ENCODE measurements around the gene TAF12.
"Not testable (repeated sequence)": the region's sequence is repeated elsewhere in the genome, so short reads cannot be mapped to it uniquely, and the experiment has no call there.

Gene TAF12

DNA sequence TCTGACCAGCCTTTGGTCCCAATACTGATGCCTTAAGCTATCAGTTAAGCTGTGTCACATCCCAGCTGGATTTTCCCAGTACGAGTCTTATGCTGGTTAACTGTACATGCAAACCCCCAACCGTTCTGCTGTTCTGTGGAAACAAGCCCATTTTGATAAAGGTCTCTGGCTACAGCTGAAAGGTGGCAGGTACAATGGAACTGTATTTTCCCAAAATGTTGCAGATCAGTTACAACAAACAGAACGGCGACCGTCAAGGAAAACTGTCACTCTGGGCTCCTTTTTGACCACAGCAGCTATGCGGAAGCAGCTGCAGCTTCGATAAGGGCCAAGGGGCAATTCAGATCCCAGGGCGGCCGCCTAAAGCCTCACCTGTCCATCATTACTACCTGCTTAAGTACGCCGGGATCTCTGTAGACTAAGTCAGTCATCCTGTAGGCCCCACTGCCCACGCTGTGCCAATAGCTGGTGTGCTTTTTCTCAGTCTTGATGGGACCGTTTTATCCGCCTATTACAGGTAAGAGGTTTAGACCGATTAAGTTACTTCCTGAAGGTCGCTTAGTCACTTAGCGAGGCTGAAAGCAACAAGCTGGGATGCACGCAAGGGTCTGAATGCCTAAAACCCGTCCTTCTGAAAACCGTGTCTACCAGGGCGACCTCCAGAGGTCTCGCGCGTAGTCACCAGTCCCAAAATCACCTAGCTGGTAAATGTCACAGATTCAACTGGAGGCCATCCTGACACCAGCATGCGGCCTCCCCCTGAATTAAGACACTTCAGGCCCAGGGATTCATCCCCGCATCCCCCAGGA, 61.9 kb downstream of the TAF12 start:
- DNase-seq, result peak; percentile 68

DNA sequence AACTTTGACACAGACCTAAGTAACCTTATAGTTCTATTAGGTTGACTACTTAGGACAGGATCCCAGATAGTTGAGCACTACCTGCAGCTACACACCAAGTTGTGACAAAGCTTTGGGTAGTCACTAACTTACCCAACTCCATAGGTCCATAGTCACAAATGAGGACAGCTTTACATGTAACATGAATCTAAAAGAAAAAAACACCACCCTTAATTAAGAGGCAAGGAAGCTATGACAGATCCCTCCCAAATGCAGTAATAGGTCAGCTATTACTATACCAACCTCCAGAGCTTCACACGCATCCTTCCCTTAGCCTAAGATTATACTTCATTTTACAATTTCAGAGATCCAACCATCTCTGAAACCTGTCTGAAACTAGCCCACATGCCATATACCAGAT, 63.5 kb downstream of the TAF12 start:
- DNase-seq, result no peak

DNA sequence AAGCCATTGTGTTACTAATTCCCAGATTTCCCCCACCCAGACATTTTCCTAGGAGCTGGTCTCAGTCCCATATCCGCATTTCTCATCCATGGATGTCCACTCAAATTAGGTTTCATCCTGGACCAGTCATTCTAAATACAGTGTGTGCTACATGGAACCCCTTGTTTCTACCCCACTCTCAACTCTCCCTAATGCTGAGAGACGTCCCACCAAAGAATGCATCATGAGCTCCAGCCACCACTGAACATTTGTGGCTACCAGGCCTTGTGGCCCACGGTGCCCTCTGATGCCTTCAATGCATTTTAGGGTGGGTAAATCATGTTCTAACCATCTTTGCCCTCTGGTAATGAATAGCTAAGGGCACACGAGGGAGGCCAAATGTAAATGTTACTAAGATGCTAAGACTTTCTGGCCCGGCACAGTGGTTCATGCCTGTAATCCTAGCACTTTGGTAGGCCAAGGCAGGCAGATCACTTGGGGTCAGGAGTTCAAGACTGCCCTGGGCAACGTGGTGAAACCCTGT, 64.1 kb downstream of the TAF12 start:
- no peak for DNase-seq

DNA sequence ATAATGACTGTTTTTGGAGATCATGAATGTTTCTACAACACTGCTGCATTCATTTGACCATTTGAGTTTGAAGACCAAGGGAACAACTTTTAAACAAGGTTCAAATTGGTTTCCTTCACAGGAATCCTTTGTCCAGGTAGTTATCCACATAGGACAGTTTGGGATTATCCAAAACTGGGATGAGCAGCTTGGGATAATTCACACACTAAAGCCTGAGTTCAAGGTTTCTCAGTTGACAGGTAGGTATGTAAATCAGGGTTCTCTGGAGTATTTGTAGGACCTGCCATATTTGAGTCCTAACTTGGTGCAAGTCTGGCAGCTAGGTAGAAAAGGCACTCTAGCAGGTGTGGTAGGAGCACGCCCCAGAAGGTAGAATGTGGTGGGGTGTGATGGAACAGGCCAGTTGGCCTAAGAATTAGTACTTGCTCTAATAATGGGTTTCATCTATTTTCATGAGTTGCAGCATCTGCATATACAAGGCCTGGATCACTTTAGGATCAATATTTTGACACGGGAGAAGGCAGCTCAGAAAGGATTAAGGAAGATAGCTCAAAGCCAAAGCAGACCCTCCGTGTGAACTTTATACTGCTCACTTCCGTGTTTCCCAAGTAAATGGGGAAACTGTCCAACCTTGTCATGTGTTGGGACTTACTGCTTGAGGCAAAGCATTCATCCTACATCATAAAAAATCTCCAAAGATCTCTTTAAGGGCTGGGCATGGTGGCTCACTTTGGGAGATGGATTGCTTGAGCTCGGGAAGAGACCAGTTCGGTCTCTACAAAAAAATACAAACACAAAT, 64.9 kb downstream of the TAF12 start:
- DNase-seq, result peak; percentile 23

DNA sequence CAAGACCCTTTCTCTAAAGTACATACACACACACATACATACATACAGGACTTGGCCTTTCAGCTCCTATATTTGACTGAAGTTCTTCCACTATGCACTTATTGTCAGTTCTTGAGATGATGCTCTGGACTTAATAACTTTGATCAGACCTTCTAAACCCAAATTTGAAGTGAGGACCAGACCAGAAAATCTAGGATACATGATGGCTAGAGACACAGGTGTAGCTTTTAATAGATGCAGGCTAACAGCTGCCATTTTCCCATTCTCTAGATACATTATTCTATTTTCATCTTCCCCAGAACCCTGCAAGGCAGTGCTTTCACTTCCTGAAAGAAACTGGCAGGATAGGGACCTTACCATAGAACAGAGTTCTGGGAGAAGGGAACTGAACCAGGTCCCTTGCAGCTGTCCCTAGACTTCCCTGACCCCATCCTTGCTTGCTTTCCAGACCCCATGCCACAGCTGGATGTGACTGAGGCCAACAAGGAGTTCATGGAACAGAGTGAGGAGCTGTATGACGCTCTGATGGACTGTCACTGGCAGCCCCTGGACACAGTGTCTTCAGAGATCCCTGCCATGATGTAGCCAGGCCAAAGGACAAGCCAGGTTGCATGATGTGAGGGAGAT, 65.7 kb downstream of the TAF12 start:
- peak; percentile 33 for DNase-seq

DNA sequence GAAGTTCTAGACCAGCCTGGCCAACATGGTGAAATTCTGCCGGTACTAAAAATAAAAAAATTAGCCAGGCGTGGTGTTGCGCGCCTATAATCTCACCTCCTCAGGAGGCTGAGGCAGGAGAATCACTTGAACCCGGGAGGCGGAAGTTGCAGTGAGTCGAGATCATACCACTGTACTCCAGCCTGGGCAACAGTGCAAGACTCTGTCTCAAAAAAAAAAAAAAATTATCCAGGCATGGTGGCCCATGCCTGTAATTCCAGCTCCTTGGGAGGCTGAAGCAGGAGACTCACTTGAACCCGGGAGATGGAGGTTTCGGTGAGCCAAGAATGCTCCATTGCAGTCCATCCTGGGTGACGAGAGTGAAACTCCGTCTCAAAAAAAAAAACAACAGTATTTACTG, 69.3 kb downstream of the TAF12 start:
- no peak for DNase-seq

DNA sequence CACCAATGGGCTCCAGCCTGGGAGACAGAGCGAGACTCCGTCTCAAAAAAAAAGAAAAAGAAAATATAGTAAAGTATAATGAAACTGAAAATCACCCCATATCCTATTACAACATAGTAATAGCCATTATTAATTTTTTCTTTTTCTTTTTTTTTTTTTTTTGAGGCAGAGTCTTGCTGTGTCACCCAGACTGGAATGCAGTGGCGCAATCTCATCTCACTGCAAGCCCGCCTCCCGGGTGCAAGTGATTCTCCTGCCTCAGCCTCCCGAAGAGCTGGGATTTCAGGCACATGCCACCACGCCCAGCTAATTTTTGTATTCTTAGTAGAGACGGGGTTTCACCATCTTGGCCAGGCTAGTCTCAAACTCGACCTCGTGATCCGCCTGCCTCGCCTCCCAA, 70.0 kb downstream of the TAF12 start:
- not testable (repeated sequence) for DNase-seq

DNA sequence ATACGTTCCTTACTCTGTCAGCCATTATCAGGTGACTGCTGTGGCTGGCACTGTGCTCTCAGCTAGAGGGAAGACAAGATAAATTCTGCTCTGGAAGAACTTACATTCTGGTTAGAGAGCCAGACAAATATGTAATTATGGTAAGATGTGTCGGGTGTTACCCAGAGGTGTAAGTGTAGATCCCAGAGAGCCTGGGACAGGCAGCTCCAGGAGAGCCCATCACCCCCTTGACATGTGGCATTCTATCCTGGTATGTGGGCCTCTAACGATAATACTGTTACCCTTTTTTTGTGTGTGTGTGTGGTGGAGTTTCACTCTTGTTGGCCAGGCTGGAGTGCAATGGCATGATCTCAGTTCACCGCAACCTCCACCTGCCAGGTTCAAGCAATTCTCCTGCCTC, 71.0 kb downstream of the TAF12 start:
- DNase-seq, result no peak

DNA sequence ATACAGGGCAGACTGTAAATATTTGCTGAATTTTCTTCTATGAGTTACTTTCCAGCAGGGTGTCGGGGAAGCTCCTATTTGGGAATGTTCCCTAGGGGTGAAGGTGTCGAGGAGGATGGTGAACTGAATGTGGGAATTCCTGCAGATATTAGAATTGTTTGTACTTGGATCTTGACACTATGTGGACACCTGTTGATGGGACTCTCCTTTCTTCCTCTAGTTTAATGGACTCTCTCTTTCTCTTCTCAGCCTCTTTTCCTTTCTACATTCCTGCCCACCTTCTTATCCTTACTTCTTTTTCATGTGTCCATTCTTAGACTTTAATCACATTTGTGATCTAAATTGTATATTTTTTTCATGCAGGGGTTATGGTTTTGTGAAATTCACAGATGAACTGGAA, 75.9 kb downstream of the TAF12 start:
- DNase-seq, result no peak

DNA sequence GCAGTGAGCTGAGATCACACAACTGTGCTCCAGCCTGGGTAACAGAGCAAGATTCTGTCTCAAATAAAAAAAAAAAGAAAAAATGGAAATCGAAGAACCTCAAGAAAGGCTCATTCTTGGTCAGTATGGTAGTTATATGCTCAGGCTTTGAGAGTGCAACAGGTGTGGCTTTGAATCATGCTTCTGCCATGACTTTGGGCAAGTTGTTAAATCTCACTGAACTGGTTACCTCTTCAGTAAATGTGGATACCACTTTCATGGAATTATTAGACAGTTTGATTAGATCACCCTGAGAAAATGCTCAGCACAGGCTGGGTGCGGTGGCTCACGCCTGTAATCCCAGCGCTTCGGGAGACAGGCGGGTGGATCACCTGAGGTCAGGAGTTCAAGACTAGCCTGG, 77.1 kb downstream of the TAF12 start:
- DNase-seq, result no peak

DNA sequence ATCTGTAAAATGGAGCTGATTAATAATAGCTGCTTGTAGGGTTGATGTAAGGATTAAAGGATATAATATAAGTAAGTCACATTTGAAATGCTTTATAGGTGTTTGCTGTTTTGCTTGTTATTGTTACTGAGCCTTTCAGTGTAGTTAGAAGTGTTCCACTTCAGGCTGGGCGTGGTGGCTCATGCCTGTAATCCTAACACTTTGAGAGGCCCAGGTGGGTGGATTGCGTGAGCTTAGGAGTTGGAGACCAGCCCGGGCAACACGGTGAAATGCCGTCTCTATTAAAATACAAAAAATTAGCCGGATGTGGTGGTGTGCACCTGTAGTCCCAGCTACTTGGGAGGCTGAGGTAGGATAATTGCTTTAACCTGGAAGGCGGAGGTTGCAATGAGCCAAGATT, 77.8 kb downstream of the TAF12 start:
- DNase-seq, result no peak

DNA sequence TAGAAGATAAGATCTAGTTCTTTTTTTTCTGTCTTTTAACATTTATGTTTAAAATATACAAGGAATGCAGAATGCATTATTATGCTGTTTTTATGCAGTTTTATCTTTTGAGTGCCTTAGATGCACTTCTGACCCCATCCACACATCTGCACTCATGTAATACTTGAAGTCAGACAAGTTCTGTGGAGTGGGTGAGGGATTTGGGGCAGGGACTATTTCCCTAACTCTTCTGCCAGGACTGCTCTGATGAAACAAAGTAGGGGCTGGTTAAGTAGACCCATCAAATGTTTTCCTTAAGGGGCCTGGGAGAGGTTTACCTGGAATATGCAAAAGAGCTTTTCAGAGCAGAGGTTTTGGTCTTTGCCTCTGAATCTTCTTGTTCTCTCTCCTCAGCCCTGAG, 78.6 kb downstream of the TAF12 start:
- no peak for DNase-seq

DNA sequence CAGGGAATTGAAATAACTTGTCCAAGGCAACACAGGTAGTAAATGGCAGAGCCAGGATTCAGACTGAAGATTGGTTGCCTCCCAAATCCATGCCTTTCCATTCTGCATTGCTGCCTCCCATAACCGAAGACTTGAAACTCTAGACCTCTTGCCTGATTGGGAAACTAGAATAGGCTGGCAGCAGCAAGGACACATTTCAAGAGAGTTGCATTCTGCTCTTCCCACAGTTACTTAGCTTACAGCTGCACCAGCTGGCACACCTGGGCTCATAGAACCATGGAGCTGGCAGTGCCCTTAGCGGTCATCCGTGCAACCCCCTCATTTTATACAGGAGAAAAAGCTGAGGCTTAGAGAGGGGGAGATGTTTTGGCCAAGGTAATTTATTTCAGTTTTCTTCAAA, 82.0 kb downstream of the TAF12 start:
- DNase-seq, result no peak

Data from hematopoietic multipotent progenitor cell treated with erythropoietin and hydrocortisone succinate and interleukin-3 and kit ligand, for 6 days (in vitro differentiated cells).